Esophagus squamous epithelium (tissue), 5 donors: ENCODE measurements around the gene SRR. TPM values are rescaled to one million over a fixed set of nuclear protein-coding genes. Genes with fewer than 3 reads are reported as not detected.
A peak's percentile ranks its signal among the peaks of the same experiment; 100 is the strongest.

Experiments
- DNase-seq: peaks from one replicate; lab custom pipeline; 2025; lab: John Stamatoyannopoulos, UW
- H3K27ac ChIP-seq, 4 donors: fragments of 200-600 bp; sonication (generic); one replicate each; pipeline ENCODE4 v1.5.1; 2016 to 2019; ENCODE audit warnings: mild to moderate bottlenecking in 1 of 4
- H3K27me3 ChIP-seq, 4 donors: fragments of 200-600 bp; sonication (generic); 1 replicate in 3 of 4; 2 replicates in 1 of 4; pipeline versions ENCODE4 v1.5.1 to v1.6.0; 2017 to 2021; ENCODE audit warnings: antibody characterized with exemption in 1 of 4
- H3K36me3 ChIP-seq, 3 donors: fragments of 200-600 bp; sonication (generic); one replicate each; pipeline ENCODE4 v1.5.1; 2016 to 2019
- H3K4me1 ChIP-seq, 3 donors: fragments of 200-600 bp; sonication (generic); one replicate each; pipeline ENCODE4 v1.5.1; 2017 to 2019
- H3K4me3 ChIP-seq, 4 donors: fragments of 200-600 bp; sonication (generic); 1 replicate in 3 of 4; 2 replicates in 1 of 4; pipeline ENCODE4 v1.5.1; 2016 to 2019; ENCODE audit warnings: mild to moderate bottlenecking in 2 of 4, moderate library complexity in 1 of 4
- H3K9me3 ChIP-seq, 3 donors: fragments of 200-600 bp; sonication (generic); one replicate each; pipeline ENCODE4 v1.5.1; 2016 to 2019
- POLR2A ChIP-seq, 4 donors: fragments of 450-650 bp; IDR thresholded peaks; one replicate each; pipeline ENCODE4 v1.6.1; 2017; ENCODE audit warnings: antibody characterized with exemption in 4 of 4, mild to moderate bottlenecking in 4 of 4, moderate library complexity in 3 of 4
- WGBS, 2 donors: methylation state at CpG; one replicate each; pipeline ENCODE4 v1.1.5; 2018; 5-methylcytosine and 5-hydroxymethylcytosine counted together
- intact Hi-C: fragments of 100-400 bp; cut with DNase I; formaldehyde crosslinking; loops from one replicate; pipeline ENCODE4 v1.15.0; 2022
- total RNA-seq, 4 donors: library from RNA; depleted of rRNA; stranded (reverse); fragments of >200 nt; gene quantifications; one replicate each; pipeline ENCODE4 v1.1.0, GENCODE V29; 2016
- TF ChIP-seq, protein P1 (sequence below), 6 experiments: fragments of 450-650 bp in 4 of 6; fragments of 200-600 bp in 2 of 6; sonication (generic) in 2 of 6; IDR thresholded peaks; one replicate each; pipeline ENCODE4 v1.5.1; 2016 to 2019; ENCODE audit warnings: antibody characterized with exemption in 6 of 6, mild to moderate bottlenecking in 4 of 6, moderate library complexity in 4 of 6
- donor health status: DM: yes; HTN: yes; CAD: no.

Gene SRR
- total RNA-seq, 4 donors from 2014 or later = 8.7 to 34.8 (median 15.8) TPM

- Histone ChIP-seq H3K36me3 (peaks cover 11 to 49% (median 28%) of the 10 kb centered on the region in 3 donors), H3K9me3 (no peaks in the 10 kb centered on the region), H3K27ac (peak within 1 kb of the TSS; percentile 84 to 96 (median 94)), H3K27me3 (no peaks in the 10 kb centered on the region), H3K4me1 (peaks cover 12 to 45% (median 15%) of the 10 kb centered on the region in 3 donors), H3K4me3 (peak within 1 kb of the TSS; percentile 85 to 100 (median 92))
- 0 to 3% methylated on average over 1 to 12 of the region's 48 CpGs for WGBS, 2 donors
- DNase-seq = peak; percentile 26
- intact Hi-C loops = no loop called here
- TF ChIP-seq, protein P1, sequence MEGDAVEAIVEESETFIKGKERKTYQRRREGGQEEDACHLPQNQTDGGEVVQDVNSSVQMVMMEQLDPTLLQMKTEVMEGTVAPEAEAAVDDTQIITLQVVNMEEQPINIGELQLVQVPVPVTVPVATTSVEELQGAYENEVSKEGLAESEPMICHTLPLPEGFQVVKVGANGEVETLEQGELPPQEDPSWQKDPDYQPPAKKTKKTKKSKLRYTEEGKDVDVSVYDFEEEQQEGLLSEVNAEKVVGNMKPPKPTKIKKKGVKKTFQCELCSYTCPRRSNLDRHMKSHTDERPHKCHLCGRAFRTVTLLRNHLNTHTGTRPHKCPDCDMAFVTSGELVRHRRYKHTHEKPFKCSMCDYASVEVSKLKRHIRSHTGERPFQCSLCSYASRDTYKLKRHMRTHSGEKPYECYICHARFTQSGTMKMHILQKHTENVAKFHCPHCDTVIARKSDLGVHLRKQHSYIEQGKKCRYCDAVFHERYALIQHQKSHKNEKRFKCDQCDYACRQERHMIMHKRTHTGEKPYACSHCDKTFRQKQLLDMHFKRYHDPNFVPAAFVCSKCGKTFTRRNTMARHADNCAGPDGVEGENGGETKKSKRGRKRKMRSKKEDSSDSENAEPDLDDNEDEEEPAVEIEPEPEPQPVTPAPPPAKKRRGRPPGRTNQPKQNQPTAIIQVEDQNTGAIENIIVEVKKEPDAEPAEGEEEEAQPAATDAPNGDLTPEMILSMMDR (IDR thresholded peaks at IDR 0.05) = peak in 3 of 6 experiments; percentile 20 to 44 (median 22)
- TF ChIP-seq POLR2A (IDR thresholded peaks at IDR 0.05) = peak in 3 of 4 donors; percentile 52 to 90 (median 79)
Measured at GRCh38 chr17:2336215-2336851, 32.6 kb downstream of the SRR start, which contains the start of gene TSR1. Gene TSR1, minus strand, starts transcription at chr17:2336457. Its CDS starts 30 bp downstream, at chr17:2336427.

DNA sequence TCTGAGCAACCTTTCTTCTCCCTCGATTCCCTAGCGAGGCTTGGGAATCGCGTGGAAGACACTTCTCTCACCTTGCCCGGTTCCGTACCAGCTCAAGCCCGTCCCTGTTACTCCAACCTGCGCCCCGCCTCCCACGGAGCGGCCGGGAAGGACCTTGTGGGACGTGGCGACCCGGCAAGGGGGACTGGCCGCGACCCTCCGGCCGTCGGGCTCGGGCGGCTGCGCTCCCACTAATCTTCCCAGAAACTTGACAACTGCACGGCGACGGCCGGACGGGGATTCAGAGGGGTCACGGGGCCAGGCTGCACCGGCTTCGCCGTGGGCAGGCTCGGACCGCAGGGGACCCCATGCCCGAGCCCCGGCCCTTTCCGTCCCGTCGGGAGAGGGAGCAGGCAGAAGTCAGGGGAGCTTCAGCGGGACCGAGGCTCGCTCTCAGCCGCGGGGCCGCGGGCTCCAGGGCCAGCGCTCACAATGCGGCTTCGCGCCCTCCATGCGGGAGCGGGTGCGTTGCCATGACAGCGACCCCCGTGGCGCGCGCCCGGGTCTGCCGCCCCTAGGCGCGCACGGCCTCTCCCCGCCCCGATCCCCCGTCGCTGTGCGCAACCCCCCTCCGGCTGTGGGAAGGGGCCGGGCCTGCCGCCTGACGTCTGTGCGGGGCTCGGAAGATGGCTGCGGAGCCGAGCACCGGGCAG lies 33.2 kb downstream of the SRR start, which contains the start of gene SGSM2:
SGSM2 (plus strand) TSS at position 650 of the 692 bp plus-strand sequence. CDS start 188 bp downstream, outside the sequence.
- no peaks in the 10 kb centered on the region for H3K27me3 ChIP-seq
- TF ChIP-seq, protein P1 (IDR thresholded peaks at IDR 0.05) = no peak
- no peak for TF ChIP-seq POLR2A (IDR thresholded peaks at IDR 0.05)
- H3K27ac ChIP-seq = peak within 1 kb of the TSS; percentile 84 to 96 (median 94)
- peaks cover 12 to 45% (median 15%) of the 10 kb centered on the region in 3 donors for H3K4me1 ChIP-seq
- intact Hi-C loops = no loop called here
- H3K36me3 ChIP-seq = peaks cover 7 to 49% (median 22%) of the 10 kb centered on the region in 3 donors
- no peak for DNase-seq
- no peaks in the 10 kb centered on the region for H3K9me3 ChIP-seq
- H3K4me3 ChIP-seq = peak within 1 kb of the TSS; percentile 85 to 100 (median 92)
- 0% methylated on average over 4 to 10 of the region's 77 CpGs for WGBS, 2 donors

- TF ChIP-seq, protein P1 (IDR thresholded peaks at IDR 0.05) = peak in 1 of 6 experiments; percentile 17
- peak in 2 of 4 donors; percentile 53 to 60 for TF ChIP-seq POLR2A (IDR thresholded peaks at IDR 0.05)
- H3K27ac ChIP-seq = peak overlapping the region; percentile 84 to 96 (median 94)
- H3K36me3 ChIP-seq = peaks cover 4 to 49% (median 17%) of the 10 kb centered on the region in 3 donors
- H3K4me1 ChIP-seq = peaks cover 12 to 45% (median 15%) of the 10 kb centered on the region in 3 donors
- peak overlapping the region; percentile 85 to 100 (median 92) for H3K4me3 ChIP-seq
- H3K9me3 ChIP-seq = no peaks in the 10 kb centered on the region
- 0 to 4% methylated on average over 5 to 6 of the region's 92 CpGs for WGBS, 2 donors
- H3K27me3 ChIP-seq = no peaks in the 10 kb centered on the region
- intact Hi-C loops = no loop called here
- DNase-seq = no peak
Measured at GRCh38 chr17:2337544-2338314, 34.0 kb downstream of the SRR start.

- WGBS, 2 donors = 11 to 19% methylated on average over 3 to 5 of the region's 5 CpGs
- DNase-seq = no peak
- H3K4me1 ChIP-seq = peaks cover 12 to 45% (median 15%) of the 10 kb centered on the region in 3 donors
- no peaks in the 10 kb centered on the region for H3K27me3 ChIP-seq
- H3K9me3 ChIP-seq = no peaks in the 10 kb centered on the region
- H3K4me3 ChIP-seq = peak overlapping the region; percentile 85 to 100 (median 92)
- no peak for TF ChIP-seq POLR2A (IDR thresholded peaks at IDR 0.05)
- TF ChIP-seq, protein P1 (IDR thresholded peaks at IDR 0.05) = no peak
- peaks cover 0 to 49% (median 11%) of the 10 kb centered on the region in 3 donors for H3K36me3 ChIP-seq
- intact Hi-C loops = no loop called here
- peak overlapping the region; percentile 84 to 96 (median 94) for H3K27ac ChIP-seq
Measured at GRCh38 chr17:2338315-2338657, 34.5 kb downstream of the SRR start.
